Diencephalon (tissue), 1 donor: Measurements from ENCODE around the gene TP63. TPM values are rescaled to one million over a fixed set of nuclear protein-coding genes. Genes with fewer than 3 reads are reported as not detected.

Source experiments
- small RNA-seq: library from RNA; depleted of rRNA; stranded (forward); fragments of <200 nt; gene quantifications from one replicate; pipeline ENCODE3, GENCODE V24; 2014
- total RNA-seq: library from RNA; depleted of rRNA; stranded (reverse); fragments of >200 nt; gene quantifications from one replicate; pipeline ENCODE4 v1.2.3, GENCODE V29; 2014

Gene TP63
- total RNA-seq = 0.23 TPM

GRCh38 chr3:189631373-189631408 lies at the start of gene TP63:
Gene TP63 (plus strand): TSS chr3:189631389. CDS start chr3:189631516, 127 bp downstream.

Small RNAs within 50 kb of the gene (small RNA-seq; reads per million reads assigned to genes)
- gene AC078809.1 = not detected
- not detected for gene MIR944
